ENCODE results near the gene SMPD3.

SMPD3 gene

GRCh38 chr16:68433316-68433715 lies 15.0 kb downstream of the SMPD3 start:
- no peak for DNase-seq (ENCODE audit: low read depth)

- DNase-seq (ENCODE audit: low read depth), result no peak
Measured at GRCh38 chr16:68432701-68433100, 15.6 kb downstream of the SMPD3 start.

GRCh38 chr16:68429076-68429854 lies 19.0 kb downstream of the SMPD3 start:
- DNase-seq (ENCODE audit: low read depth), result no peak

GRCh38 chr16:68427649-68428303 lies 20.5 kb downstream of the SMPD3 start:
- DNase-seq (ENCODE audit: low read depth), result no peak

GRCh38 chr16:68426347-68426652 lies 22.0 kb downstream of the SMPD3 start:
- DNase-seq (ENCODE audit: low read depth), result peak; percentile 25

GRCh38 chr16:68425498-68426346 lies 22.6 kb downstream of the SMPD3 start:
- DNase-seq (ENCODE audit: low read depth), result no peak

GRCh38 chr16:68423771-68424170 lies 24.5 kb downstream of the SMPD3 start:
- DNase-seq (ENCODE audit: low read depth), result no peak

GRCh38 chr16:68422396-68422960 lies 25.8 kb downstream of the SMPD3 start:
- no peak for DNase-seq (ENCODE audit: low read depth)

- DNase-seq (ENCODE audit: low read depth), result no peak
Measured at GRCh38 chr16:68421076-68421475, 27.2 kb downstream of the SMPD3 start.

GRCh38 chr16:68420366-68420942 lies 27.9 kb downstream of the SMPD3 start:
- no peak for DNase-seq (ENCODE audit: low read depth)

GRCh38 chr16:68417711-68418301 lies 30.5 kb downstream of the SMPD3 start:
- no peak for DNase-seq (ENCODE audit: low read depth)

- no peak for DNase-seq (ENCODE audit: low read depth)
Measured at GRCh38 chr16:68416057-68417046, 32.0 kb downstream of the SMPD3 start.

GRCh38 chr16:68414581-68414980 lies 33.7 kb downstream of the SMPD3 start:
- no peak for DNase-seq (ENCODE audit: low read depth)

GRCh38 chr16:68412061-68412460 lies 36.2 kb downstream of the SMPD3 start:
- DNase-seq (ENCODE audit: low read depth), result no peak

- DNase-seq (ENCODE audit: low read depth), result no peak
Measured at GRCh38 chr16:68411086-68411485, 37.2 kb downstream of the SMPD3 start.

GRCh38 chr16:68408967-68409366 lies 39.3 kb downstream of the SMPD3 start:
- DNase-seq (ENCODE audit: low read depth), result no peak

- no peak for DNase-seq (ENCODE audit: low read depth)
Measured at GRCh38 chr16:68408428-68408827, 39.9 kb downstream of the SMPD3 start.

GRCh38 chr16:68406458-68407152 lies 41.7 kb downstream of the SMPD3 start:
- peak; percentile 86 for DNase-seq (ENCODE audit: low read depth)

- no peak for DNase-seq (ENCODE audit: low read depth)
Measured at GRCh38 chr16:68404736-68405345, 43.5 kb downstream of the SMPD3 start.
